ENCODE measurements around the gene POLR3B.
"Not testable (repeated sequence)": the region's sequence is repeated elsewhere in the genome, so short reads cannot be mapped to it uniquely, and the experiment has no call there.

The POLR3B gene

GRCh38 chr12:106343214-106343528 lies 14.4 kb upstream of the POLR3B start:
- no peak for DNase-seq

GRCh38 chr12:106344131-106344530 lies 13.4 kb upstream of the POLR3B start:
- no peak for DNase-seq

- DNase-seq: peak in 2 of 3 experiments; percentile 32 to 73
Observed at GRCh38 chr12:106345746-106346145, 11.8 kb upstream of the POLR3B start.

GRCh38 chr12:106348411-106348810 lies 9.1 kb upstream of the POLR3B start:
- DNase-seq: no peak

GRCh38 chr12:106353175-106353574 lies 4.4 kb upstream of the POLR3B start:
- DNase-seq: no peak

DNA sequence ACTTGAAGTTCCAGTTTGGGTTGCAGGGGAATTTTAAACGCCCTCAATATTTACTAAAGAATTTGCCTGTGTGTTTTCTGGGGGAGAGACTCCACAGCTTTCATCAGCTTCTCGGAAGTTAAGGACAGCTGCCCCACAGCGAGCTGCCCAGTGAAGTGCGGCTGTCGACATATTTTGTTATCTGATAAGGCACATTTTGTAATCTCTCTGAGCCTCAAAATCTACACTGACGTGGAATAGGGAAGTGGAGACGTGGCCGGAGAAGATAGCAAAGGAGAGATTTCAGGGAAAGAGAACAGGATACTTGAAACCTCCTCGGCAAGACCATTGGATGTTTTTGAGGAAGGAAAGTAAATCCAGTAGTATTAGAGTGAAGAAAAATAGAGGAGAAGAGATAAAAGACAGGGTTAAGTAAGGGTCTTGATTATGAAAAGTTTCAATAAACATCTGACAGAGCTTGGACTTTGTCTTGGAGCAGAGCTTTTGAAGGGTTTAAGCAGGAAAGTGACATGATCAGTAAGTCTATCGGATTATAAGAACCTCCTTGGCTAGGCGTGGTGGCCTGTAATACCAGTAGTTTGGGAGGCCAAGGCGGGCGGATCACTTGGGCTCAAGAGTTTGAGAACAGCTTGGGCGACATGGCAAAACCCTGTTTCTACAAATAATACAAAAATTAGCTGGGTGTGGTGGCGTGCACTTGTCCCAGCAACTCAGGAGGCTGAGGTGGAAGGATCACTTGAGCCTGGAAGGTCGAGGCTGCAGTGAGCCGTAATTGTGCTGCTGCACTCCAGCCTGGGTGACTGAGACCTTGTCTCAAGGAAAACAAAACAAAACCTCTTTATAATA lies 1.1 kb downstream of the POLR3B start:
- DNase-seq: no peak

DNA sequence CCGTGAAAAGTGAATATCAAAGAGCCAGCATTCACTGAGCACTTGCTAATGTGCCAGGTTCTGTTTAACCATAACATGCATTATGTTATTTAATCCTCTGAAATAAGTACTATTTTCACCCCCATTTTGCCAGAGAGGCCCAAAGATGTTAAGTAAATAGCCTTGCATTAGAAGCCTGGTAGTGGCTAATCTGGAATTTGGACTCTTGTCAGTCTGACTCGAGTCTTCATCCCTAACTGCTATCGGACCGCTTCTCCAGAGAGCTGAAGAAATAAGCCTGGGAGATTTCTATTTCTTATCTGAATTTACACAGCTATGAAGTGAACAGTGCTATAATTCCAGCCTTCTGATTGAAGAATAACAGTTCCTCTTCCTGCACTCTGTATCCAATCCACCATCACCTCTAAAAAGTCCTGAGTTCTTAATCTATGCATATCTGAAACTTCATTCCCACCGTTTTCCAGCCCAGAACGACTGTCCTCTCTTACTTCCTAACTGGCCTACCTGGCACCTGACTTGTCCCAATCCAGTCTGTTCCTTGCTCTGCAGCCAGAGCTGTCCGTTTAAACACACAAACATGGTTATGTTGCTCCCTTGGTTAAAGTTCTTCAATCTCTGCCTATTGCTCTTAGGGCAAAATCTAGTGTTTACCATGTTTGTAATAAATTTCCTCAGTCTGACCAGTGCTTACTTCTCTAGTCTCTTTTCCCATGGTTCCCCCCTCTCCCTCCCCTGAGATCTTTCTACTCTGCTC lies 2.3 kb downstream of the POLR3B start:
- DNase-seq: no peak

- no peak for DNase-seq
Observed at GRCh38 chr12:106360400-106360994, 2.9 kb downstream of the POLR3B start.

GRCh38 chr12:106362971-106363370 lies 5.4 kb downstream of the POLR3B start:
- DNase-seq: no peak

DNA sequence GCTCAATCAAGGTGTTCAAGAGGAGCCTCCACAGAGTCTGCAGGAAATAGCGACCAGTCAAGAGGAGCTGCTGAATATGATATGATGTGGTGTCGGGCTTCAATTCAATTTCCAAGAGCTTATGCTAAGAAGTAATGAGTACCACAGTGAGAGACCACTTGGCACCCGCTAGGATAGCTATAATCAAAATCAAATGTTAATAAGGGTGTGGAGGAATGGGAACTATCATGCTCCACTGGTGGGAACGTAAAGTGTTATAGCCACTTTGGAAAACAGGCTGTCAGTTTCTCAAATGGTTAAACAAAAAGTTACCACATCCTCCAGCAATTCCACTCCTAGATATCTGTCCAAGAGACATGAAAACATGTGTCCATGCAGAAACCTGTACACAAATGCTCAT lies 6.7 kb downstream of the POLR3B start:
- DNase-seq: peak in 1 of 3 experiments; percentile 12

DNA sequence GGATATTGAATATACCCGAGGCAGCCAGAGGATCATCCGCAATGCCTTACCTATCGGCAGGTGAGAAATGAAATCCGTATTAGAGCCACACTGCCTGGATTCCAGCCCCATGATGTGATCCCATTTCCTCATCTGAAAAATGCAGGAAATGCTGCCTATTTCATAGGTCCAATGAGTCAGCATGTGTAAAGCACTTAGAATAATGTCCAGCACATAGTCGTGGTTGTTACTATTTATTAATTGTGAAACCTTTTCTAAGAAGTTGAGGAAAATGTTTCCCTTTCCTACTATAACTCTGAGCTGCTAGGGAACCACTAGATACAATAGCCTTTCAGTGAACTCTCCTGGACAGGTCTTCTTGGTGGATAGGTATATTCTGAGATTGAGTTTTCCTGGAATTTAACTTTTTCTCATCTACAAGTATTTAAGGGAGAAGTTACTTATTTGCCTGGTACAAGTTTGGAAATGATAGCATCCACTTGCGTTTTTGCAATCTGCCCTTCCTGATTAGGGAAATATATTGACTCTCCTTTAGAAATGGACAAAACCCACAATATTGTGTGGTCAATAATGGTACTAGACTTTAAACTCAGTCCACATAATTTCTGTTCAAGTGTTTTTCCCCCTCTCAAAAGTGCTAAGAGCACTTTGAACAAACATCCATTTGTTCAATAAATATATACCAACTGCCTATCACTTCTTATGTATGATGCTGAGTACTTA lies 12.2 kb downstream of the POLR3B start:
- no peak for DNase-seq

DNA sequence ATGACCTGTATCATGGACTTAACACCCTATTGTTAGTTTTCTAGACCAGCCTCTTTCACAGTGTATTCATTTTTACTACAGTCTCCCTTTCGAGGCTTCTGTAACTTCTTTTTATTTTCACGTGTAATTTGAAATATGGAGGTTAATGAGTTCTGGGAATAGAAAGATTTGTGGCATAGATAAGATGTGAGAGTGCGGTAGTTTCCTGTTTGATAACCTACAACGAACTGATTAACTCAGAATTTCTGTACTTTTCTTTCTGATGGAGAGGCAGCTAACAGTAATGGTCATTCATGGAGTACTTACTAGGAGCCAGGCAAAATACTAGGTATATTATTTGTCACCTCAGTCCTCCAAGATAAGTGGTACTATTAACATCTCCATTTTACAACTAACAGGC lies 21.2 kb downstream of the POLR3B start:
- DNase-seq: no peak

DNA sequence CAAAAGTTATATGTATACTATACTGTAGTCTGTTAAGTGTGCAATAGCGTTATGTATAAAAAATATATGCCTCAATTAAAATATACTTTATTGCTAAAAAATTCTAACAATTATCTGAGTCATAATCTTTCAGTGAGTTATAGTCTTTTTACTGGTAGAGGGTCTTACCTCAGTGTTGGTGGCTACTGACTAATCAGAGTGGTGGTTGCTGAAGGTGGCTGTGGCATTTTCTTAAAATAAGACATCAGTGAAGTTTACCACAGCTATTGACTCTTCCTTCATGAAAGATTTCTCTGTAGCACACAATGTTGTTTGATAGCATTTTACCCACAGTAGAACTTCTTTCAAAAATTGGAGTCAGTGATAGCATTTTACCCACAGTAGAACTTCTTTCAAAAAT lies 23.4 kb downstream of the POLR3B start:
- DNase-seq: no peak

- not testable (repeated sequence) for DNase-seq
Observed at GRCh38 chr12:106381866-106382265, 24.3 kb downstream of the POLR3B start.

- DNase-seq: no peak
Observed at GRCh38 chr12:106386813-106387535, 29.4 kb downstream of the POLR3B start.

- peak in 1 of 3 experiments; percentile 68 for DNase-seq
Observed at GRCh38 chr12:106387848-106388377, 30.4 kb downstream of the POLR3B start.

GRCh38 chr12:106389151-106389550 lies 31.6 kb downstream of the POLR3B start:
- DNase-seq: no peak

DNA sequence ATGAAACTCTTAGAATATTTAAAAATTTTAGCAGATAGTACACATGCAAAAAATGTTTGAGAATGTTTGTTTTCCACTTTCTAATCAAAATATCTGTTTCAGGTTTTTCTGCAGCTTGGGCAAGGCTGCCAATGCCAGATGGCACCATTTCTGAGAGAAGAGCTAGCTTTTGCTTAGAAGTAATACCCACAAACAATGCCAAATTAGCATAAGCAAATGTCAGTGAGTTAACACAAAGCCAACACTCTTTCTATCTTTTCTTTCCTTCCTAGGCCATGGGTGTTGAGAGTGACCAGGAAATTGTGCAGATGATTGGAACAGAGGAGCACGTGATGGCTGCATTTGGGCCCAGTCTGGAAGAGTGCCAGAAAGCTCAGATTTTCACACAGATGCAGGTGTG lies 35.2 kb downstream of the POLR3B start:
- no peak for DNase-seq

- DNase-seq: no peak
Observed at GRCh38 chr12:106409878-106410277, 52.3 kb downstream of the POLR3B start.

- DNase-seq: no peak
Observed at GRCh38 chr12:106412563-106412962, 55.0 kb downstream of the POLR3B start.

DNA sequence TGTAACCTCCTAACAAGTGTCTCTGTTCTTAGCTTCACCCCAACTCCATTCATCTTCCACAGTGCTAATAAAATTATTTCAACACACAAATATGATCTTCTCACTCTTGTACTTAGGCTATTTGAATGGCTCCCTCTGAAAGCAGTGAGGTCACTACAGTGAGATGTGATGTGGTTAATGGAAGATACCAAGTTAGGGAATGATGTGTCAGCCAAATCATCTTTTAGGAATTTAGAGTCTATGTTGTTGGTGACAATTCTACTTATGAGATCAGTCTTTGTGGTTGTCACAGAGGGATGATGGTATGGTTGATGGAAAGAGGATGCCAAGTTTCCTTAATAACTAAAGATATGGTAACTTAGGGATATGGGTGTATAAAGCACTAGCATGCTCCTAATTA lies 57.6 kb downstream of the POLR3B start:
- DNase-seq: no peak

DNA sequence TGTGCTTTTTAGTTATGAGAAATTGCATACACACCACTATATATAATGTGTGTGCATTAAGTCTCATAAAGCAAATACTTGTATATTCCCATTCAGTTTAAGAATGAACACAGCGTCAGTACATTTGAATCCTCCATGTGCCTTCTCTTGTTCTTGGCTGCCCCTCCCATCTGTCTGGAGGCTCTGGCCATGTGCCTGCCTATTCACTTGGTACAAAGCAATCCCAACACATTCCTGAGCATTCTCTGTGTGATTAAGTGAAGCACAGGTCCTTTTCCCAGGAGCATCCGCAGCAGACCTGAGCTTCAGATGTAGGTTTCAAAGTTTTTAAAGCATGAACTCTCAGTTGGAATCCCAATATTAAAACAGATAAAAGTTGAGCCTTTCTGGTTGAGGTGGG lies 58.7 kb downstream of the POLR3B start:
- DNase-seq: no peak

Measured in NCI-H1417 (cell line).